Neural progenitor cell (in vitro differentiated cells): ENCODE data around the gene IL17REL. TPM values are rescaled to one million over a fixed set of nuclear protein-coding genes. Genes with fewer than 3 reads are reported as not detected.

Experiments
- DNase-seq: peaks from one replicate; pipeline ENCODE4 v3.0.0-alpha.2; 2016; ENCODE audit warnings: low spot score
- H2AFZ ChIP-seq: fragments of 200-600 bp; sonication (generic); replicated peaks from 2 replicates; pipeline ENCODE4 v1.6.1; 2016; ENCODE audit warnings: antibody characterized with exemption
- H3F3A ChIP-seq: fragments of 200-600 bp; sonication (generic); 2 replicates; pipeline ENCODE4 v1.6.1; 2016; ENCODE audit warnings: antibody characterized with exemption, low read depth
- H3K27ac ChIP-seq: fragments of 200-600 bp; sonication (generic); 2 replicates; pipeline ENCODE4 v1.5.1; 2016; ENCODE audit warnings: mild to moderate bottlenecking
- H3K27me3 ChIP-seq: fragments of 200-600 bp; sonication (generic); 2 replicates; pipeline ENCODE4 v1.6.1; 2016; ENCODE audit warnings: mild to moderate bottlenecking, moderate library complexity
- H3K36me3 ChIP-seq: fragments of 200-600 bp; sonication (generic); 2 replicates; pipeline ENCODE4 v1.5.1; 2016
- H3K4me1 ChIP-seq: fragments of 200-600 bp; sonication (generic); 2 replicates; pipeline ENCODE4 v1.6.1; 2016; ENCODE audit warnings: mixed run types
- H3K4me2 ChIP-seq: fragments of 200-600 bp; sonication (generic); 2 replicates; pipeline ENCODE4 v1.6.1; 2016
- H3K4me3 ChIP-seq: fragments of 200-600 bp; sonication (generic); 2 replicates; pipeline ENCODE4 v1.5.1; 2016
- H3K79me2 ChIP-seq: fragments of 200-600 bp; sonication (generic); 2 replicates; pipeline ENCODE4 v1.6.1; 2016; ENCODE audit warnings: low read depth
- H3K9ac ChIP-seq: fragments of 200-600 bp; sonication (generic); 2 replicates; pipeline ENCODE4 v1.6.1; 2016
- H3K9me3 ChIP-seq: fragments of 200-600 bp; sonication (generic); 2 replicates; pipeline ENCODE4 v1.5.1; 2016; ENCODE audit warnings: low read depth
- H4K20me1 ChIP-seq: fragments of 200-600 bp; sonication (generic); 2 replicates; pipeline ENCODE4 v1.6.1; 2016; ENCODE audit warnings: low read depth
- H3K27ac Mint-ChIP-seq: 3 replicates; pipeline ENCODE4 v1.8.0; 2021; ENCODE audit warnings: mixed read lengths
- H3K27me3 Mint-ChIP-seq: 2 replicates; pipeline ENCODE4 v1.8.0; 2022; ENCODE audit warnings: low read depth, mild to moderate bottlenecking, inconsistent platforms, moderate library complexity, mixed read lengths; ENCODE audit not compliant: insufficient read depth
- H3K36me3 Mint-ChIP-seq: 3 replicates; pipeline ENCODE4 v1.8.0; 2021; ENCODE audit warnings: mixed read lengths
- H3K4me1 Mint-ChIP-seq: 3 replicates; pipeline ENCODE4 v1.8.0; 2021; ENCODE audit warnings: mixed read lengths
- H3K4me3 Mint-ChIP-seq: 3 replicates; pipeline ENCODE4 v1.8.0; 2021; ENCODE audit warnings: mild to moderate bottlenecking, moderate library complexity, mixed read lengths
- H3K9me3 Mint-ChIP-seq: 3 replicates; pipeline ENCODE4 v1.8.0; 2020; ENCODE audit warnings: mixed read lengths
- CTCF ChIP-seq: fragments of 200-600 bp; sonication (generic); IDR thresholded peaks from 2 replicates; pipeline ENCODE4 v1.5.1; 2017; ENCODE audit warnings: antibody characterized with exemption, mild to moderate bottlenecking
- EZH2 ChIP-seq: fragments of 200-600 bp; sonication (generic); IDR thresholded peaks from 2 replicates; pipeline ENCODE4 v1.6.1; 2017; ENCODE audit warnings: antibody characterized with exemption, mild to moderate bottlenecking, moderate library complexity
- EZH2phosphoT487 ChIP-seq: fragments of 200-600 bp; sonication (generic); IDR thresholded peaks from 2 replicates; pipeline ENCODE4 v1.6.1; 2017; ENCODE audit warnings: antibody characterized with exemption
- total RNA-seq: library from RNA; depleted of rRNA; stranded (reverse); fragments of >200 nt; gene quantifications from 2 replicates; pipeline ENCODE4 v1.2.3, GENCODE V29; 2015; ENCODE audit warnings: low replicate concordance

IL17REL gene
- total RNA-seq, 1 donor from 2014 or later = not detected

DNA sequence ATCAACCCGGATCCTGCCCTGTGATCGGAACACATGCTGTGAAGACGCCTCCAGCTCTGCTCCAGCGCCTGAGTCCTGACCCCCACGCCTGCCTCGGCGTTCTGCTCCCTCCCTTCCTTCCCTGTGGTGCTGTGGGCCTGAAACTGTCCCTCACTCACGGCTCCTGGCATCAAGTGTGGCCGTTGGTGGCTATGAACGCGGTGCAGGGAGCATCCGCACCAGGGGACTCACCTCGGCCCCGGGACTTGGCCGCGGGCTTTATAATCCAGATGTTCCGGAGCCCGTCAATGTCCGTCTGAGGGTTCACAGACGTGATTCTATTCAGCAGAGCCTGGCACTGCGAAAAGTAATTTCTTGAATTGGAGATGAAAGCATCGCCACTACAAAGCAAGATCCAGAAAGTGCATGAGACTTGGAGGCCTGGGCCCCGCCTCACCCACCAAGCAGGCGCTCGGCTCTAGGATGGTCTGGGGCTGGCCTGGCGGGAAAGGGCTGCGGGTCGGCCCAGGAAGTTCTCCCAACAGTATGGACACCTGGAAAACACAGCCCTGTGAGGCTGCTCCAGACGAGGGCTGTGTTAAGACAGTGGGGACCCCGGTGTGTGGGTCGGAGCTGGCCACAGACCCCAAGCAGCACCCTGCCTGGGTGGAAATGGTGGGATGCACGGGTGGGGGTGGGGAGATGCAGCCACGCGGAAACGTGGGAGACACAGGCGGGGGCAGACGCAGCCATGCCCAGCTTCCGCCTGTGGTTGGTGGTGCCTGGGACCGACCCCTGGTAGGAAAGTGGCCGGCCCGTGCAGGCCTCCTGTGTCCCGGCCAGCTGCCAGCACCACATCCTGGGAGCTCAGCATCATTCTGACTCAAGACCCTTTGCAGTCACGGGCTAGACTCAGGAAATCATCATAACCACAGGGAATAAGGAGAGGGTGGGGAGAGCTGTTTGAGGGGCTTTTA lies 21.8 kb upstream of the IL17REL start:
- peak overlapping the region; percentile 50 for H3K27ac Mint-ChIP-seq
- H3K36me3 Mint-ChIP-seq = no peaks in the 10 kb centered on the region
- H3K4me1 Mint-ChIP-seq = peaks cover 9% of the 10 kb centered on the region
- no peak overlapping the region for H3K4me2 ChIP-seq
- no peak for DNase-seq
- H3K4me1 ChIP-seq = no peaks in the 10 kb centered on the region
- peaks cover 7% of the 10 kb centered on the region for H3K9me3 Mint-ChIP-seq
- no peaks in the 10 kb centered on the region for H3K36me3 ChIP-seq
- H3K79me2 ChIP-seq = no peaks in the 10 kb centered on the region
- no peak overlapping the region for H3K4me3 ChIP-seq
- no peak for TF ChIP-seq CTCF
- no peak for TF ChIP-seq EZH2phosphoT487
- no peak for TF ChIP-seq EZH2
- peaks cover 18% of the 10 kb centered on the region for H3K27me3 ChIP-seq
- no peaks in the 10 kb centered on the region for H4K20me1 ChIP-seq
- no peak overlapping the region for H3K9ac ChIP-seq
- H3K9me3 ChIP-seq = no peaks in the 10 kb centered on the region
- H3K27me3 Mint-ChIP-seq = peaks cover 4% of the 10 kb centered on the region
- no peak overlapping the region for H3K27ac ChIP-seq
- H3K4me3 Mint-ChIP-seq = no peak overlapping the region
- H3F3A ChIP-seq = no peaks in the 10 kb centered on the region
- H2AFZ ChIP-seq = no peak overlapping the region

DNA sequence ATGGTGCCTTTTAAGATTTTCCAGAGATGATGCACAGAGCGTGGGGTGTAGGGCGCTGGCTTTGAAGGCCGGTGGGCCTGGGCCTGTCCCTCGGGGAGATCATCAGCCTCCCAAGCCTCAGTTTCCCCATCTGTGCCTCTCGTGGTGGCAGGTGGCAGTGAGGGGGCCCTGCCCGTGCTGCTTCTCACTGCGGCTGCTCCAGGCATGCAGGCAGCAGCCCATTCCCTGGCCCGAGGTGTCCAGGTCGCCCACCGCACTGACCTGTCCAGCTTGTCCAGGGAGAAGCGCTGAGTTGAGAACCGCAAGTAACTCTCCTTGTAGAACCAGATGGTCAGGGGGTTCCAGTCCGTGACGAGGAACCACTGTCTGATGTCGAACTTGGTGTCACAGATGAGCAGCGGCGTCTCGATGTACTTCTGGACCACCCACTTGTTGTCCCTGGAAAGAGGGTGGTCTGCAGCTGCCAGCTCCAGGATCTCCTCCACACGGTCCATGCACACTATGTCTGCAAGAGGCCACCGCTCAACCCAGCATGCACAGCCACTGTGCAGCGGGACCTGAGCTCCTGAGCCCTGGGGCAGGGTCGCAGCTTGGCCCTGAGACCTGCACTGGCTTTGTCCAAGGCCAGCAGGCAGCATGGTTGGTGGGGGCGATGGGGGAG lies 20.5 kb upstream of the IL17REL start:
- H3K27ac Mint-ChIP-seq = no peak overlapping the region
- Histone ChIP-seq H3K9ac (no peak overlapping the region), H3K36me3 (no peaks in the 10 kb centered on the region), H2AFZ (no peak overlapping the region), H3K4me1 (no peaks in the 10 kb centered on the region), H3K4me3 (no peak overlapping the region), H3K79me2 (no peaks in the 10 kb centered on the region), H3K27me3 (peaks cover 24% of the 10 kb centered on the region), H3K9me3 (no peaks in the 10 kb centered on the region), H4K20me1 (no peaks in the 10 kb centered on the region), H3K27ac (no peak overlapping the region), H3F3A (no peaks in the 10 kb centered on the region), H3K4me2 (no peak overlapping the region)
- H3K27me3 Mint-ChIP-seq = peaks cover 6% of the 10 kb centered on the region
- H3K4me1 Mint-ChIP-seq = peaks cover 9% of the 10 kb centered on the region
- no peaks in the 10 kb centered on the region for H3K36me3 Mint-ChIP-seq
- H3K4me3 Mint-ChIP-seq = no peak overlapping the region
- H3K9me3 Mint-ChIP-seq = no peaks in the 10 kb centered on the region
- DNase-seq = no peak
- TF ChIP-seq EZH2 = no peak
- TF ChIP-seq EZH2phosphoT487 = no peak
- TF ChIP-seq CTCF = no peak

GRCh38 chr22:50032109-50032871 lies 19.7 kb upstream of the IL17REL start:
- Mint-ChIP-seq H3K4me1 (peaks cover 9% of the 10 kb centered on the region), H3K27me3 (peaks cover 9% of the 10 kb centered on the region), H3K9me3 (no peaks in the 10 kb centered on the region), H3K4me3 (no peak overlapping the region), H3K36me3 (no peaks in the 10 kb centered on the region), H3K27ac (no peak overlapping the region)
- Histone ChIP-seq H3K36me3 (no peaks in the 10 kb centered on the region), H3K27me3 (peaks cover 30% of the 10 kb centered on the region), H3K4me3 (no peak overlapping the region), H3K4me1 (no peaks in the 10 kb centered on the region), H3K79me2 (no peaks in the 10 kb centered on the region), H3K27ac (no peak overlapping the region), H4K20me1 (no peaks in the 10 kb centered on the region), H2AFZ (no peak overlapping the region), H3K9ac (no peak overlapping the region), H3K9me3 (no peaks in the 10 kb centered on the region), H3K4me2 (no peak overlapping the region), H3F3A (no peaks in the 10 kb centered on the region)
- DNase-seq = no peak
- no peak for TF ChIP-seq EZH2phosphoT487
- no peak for TF ChIP-seq EZH2
- no peak for TF ChIP-seq CTCF
